Parathyroid adenoma (tissue), 2 donors: ENCODE measurements around the gene DAGLB.

Source experiments
- H2AFZ ChIP-seq: fragments of 300-600 bp; sonication (generic); one replicate; pipeline ENCODE4 v1.7.0; 2017; ENCODE audit warnings: antibody characterized with exemption, mild to moderate bottlenecking
- H3K27ac ChIP-seq: fragments of 300-600 bp; sonication (generic); one replicate; pipeline ENCODE4 v1.7.0; 2017
- H3K27me3 ChIP-seq: fragments of 300-600 bp; sonication (generic); one replicate; pipeline ENCODE4 v1.7.0; 2017; ENCODE audit warnings: low read length; ENCODE audit not compliant: control insufficient read depth, insufficient read depth
- H3K36me3 ChIP-seq: fragments of 300-600 bp; sonication (generic); one replicate; pipeline ENCODE4 v1.7.0; 2017; ENCODE audit warnings: low read length; ENCODE audit not compliant: control insufficient read depth, insufficient read depth
- H3K4me1 ChIP-seq: fragments of 300-600 bp; sonication (generic); one replicate; pipeline ENCODE4 v1.7.0; 2017; ENCODE audit warnings: control low read depth
- H3K4me2 ChIP-seq: fragments of 300-600 bp; sonication (generic); one replicate; pipeline ENCODE4 v1.7.0; 2017; ENCODE audit warnings: low read length
- H3K4me3 ChIP-seq: fragments of 300-600 bp; sonication (generic); one replicate; pipeline ENCODE4 v1.7.0; 2017; ENCODE audit warnings: low read depth, low read length
- H3K79me2 ChIP-seq: fragments of 300-600 bp; sonication (generic); one replicate; pipeline ENCODE4 v1.7.0; 2017; ENCODE audit warnings: control low read depth
- H3K9ac ChIP-seq: fragments of 300-600 bp; sonication (generic); one replicate; pipeline ENCODE4 v1.7.0; 2017; ENCODE audit warnings: mild to moderate bottlenecking
- H3K9me3 ChIP-seq: fragments of 300-600 bp; sonication (generic); one replicate; pipeline ENCODE4 v1.7.0; 2017; ENCODE audit warnings: low read length; ENCODE audit not compliant: control insufficient read depth
- TF ChIP-seq, protein P1 (sequence below): fragments of 300-600 bp; sonication (generic); IDR thresholded peaks from one replicate; pipeline ENCODE4 v1.7.0; 2017; ENCODE audit warnings: antibody characterized with exemption, mild to moderate bottlenecking
- donor health status: primary hyperparathyroidism.

Gene DAGLB

GRCh38 chr7:6386779-6387178 is 61.0 kb downstream of the DAGLB start:
- TF ChIP-seq, protein P1, sequence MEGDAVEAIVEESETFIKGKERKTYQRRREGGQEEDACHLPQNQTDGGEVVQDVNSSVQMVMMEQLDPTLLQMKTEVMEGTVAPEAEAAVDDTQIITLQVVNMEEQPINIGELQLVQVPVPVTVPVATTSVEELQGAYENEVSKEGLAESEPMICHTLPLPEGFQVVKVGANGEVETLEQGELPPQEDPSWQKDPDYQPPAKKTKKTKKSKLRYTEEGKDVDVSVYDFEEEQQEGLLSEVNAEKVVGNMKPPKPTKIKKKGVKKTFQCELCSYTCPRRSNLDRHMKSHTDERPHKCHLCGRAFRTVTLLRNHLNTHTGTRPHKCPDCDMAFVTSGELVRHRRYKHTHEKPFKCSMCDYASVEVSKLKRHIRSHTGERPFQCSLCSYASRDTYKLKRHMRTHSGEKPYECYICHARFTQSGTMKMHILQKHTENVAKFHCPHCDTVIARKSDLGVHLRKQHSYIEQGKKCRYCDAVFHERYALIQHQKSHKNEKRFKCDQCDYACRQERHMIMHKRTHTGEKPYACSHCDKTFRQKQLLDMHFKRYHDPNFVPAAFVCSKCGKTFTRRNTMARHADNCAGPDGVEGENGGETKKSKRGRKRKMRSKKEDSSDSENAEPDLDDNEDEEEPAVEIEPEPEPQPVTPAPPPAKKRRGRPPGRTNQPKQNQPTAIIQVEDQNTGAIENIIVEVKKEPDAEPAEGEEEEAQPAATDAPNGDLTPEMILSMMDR, result no peak
- H3K4me2 ChIP-seq, result no peak overlapping the region
- no peaks in the 10 kb centered on the region for H3K9me3 ChIP-seq
- no peak overlapping the region for H3K27ac ChIP-seq
- H3K4me1 ChIP-seq, result no peaks in the 10 kb centered on the region
- H2AFZ ChIP-seq, result no peak overlapping the region
- H3K4me3 ChIP-seq, result no peak overlapping the region
- no peaks in the 10 kb centered on the region for H3K27me3 ChIP-seq
- H3K9ac ChIP-seq, result no peak overlapping the region
- peaks cover 63% of the 10 kb centered on the region for H3K79me2 ChIP-seq
- H3K36me3 ChIP-seq, result no peaks in the 10 kb centered on the region

GRCh38 chr7:6385909-6386560 is 61.7 kb downstream of the DAGLB start:
- Histone ChIP-seq H3K4me1 (no peaks in the 10 kb centered on the region), H3K4me2 (no peak overlapping the region), H3K36me3 (no peaks in the 10 kb centered on the region), H2AFZ (no peak overlapping the region), H3K79me2 (peaks cover 70% of the 10 kb centered on the region), H3K27me3 (no peaks in the 10 kb centered on the region), H3K4me3 (no peak overlapping the region), H3K27ac (peak overlapping the region; percentile 12), H3K9ac (no peak overlapping the region), H3K9me3 (no peaks in the 10 kb centered on the region)
- TF ChIP-seq, protein P1, result no peak

- Histone ChIP-seq H3K79me2 (peaks cover 76% of the 10 kb centered on the region), H3K36me3 (no peaks in the 10 kb centered on the region), H3K9ac (no peak overlapping the region), H3K4me1 (peaks cover 4% of the 10 kb centered on the region), H3K27me3 (no peaks in the 10 kb centered on the region), H3K4me2 (peak overlapping the region; percentile 6), H3K4me3 (no peak overlapping the region), H2AFZ (no peak overlapping the region), H3K27ac (peak overlapping the region; percentile 12), H3K9me3 (no peaks in the 10 kb centered on the region)
- TF ChIP-seq, protein P1, result no peak
These were observed 62.5 kb downstream of the DAGLB start for GRCh38 chr7:6385110-6385781.

GRCh38 chr7:6384327-6384726 is 63.4 kb downstream of the DAGLB start:
- Histone ChIP-seq H3K27ac (no peak overlapping the region), H3K4me1 (peaks cover 4% of the 10 kb centered on the region), H3K4me2 (no peak overlapping the region), H3K27me3 (no peaks in the 10 kb centered on the region), H3K9me3 (no peaks in the 10 kb centered on the region), H3K9ac (no peak overlapping the region), H3K36me3 (no peaks in the 10 kb centered on the region), H3K79me2 (peaks cover 80% of the 10 kb centered on the region), H3K4me3 (no peak overlapping the region), H2AFZ (no peak overlapping the region)
- TF ChIP-seq, protein P1, result no peak
